Fibroblast of lung (primary cell): ENCODE measurements around the gene TMEM135.
"Not testable (repeated sequence)": the region's sequence is repeated elsewhere in the genome, so short reads cannot be mapped to it uniquely, and the experiment has no call there.

Experiments used
- EZH2 ChIP-seq: IDR thresholded peaks from 2 replicates; pipeline ENCODE4 v1.5.1; 2012; ENCODE audit warnings: low read length, control low read depth, mild to moderate bottlenecking; ENCODE audit errors: missing control alignments
- TF ChIP-seq, protein P1 (sequence below), 2 donors: IDR thresholded peaks in 1 of 2; conservative IDR thresholded peaks in 1 of 2; 1 replicate in 1 of 2; 2 replicates in 1 of 2; pipeline ENCODE4 v1.5.1; 2011 to 2012; ENCODE audit warnings: low read length in 2 of 2, control low read depth in 1 of 2, inconsistent platforms in 1 of 2, low read depth in 1 of 2, mild to moderate bottlenecking in 1 of 2

- TF ChIP-seq, protein P1, sequence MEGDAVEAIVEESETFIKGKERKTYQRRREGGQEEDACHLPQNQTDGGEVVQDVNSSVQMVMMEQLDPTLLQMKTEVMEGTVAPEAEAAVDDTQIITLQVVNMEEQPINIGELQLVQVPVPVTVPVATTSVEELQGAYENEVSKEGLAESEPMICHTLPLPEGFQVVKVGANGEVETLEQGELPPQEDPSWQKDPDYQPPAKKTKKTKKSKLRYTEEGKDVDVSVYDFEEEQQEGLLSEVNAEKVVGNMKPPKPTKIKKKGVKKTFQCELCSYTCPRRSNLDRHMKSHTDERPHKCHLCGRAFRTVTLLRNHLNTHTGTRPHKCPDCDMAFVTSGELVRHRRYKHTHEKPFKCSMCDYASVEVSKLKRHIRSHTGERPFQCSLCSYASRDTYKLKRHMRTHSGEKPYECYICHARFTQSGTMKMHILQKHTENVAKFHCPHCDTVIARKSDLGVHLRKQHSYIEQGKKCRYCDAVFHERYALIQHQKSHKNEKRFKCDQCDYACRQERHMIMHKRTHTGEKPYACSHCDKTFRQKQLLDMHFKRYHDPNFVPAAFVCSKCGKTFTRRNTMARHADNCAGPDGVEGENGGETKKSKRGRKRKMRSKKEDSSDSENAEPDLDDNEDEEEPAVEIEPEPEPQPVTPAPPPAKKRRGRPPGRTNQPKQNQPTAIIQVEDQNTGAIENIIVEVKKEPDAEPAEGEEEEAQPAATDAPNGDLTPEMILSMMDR (conservative IDR thresholded peaks at IDR 0.05 in 1 of 2, IDR thresholded peaks at IDR 0.05 in 1 of 2; ENCODE audit: low read depth in 1 of 2, low read length in 2 of 2), result not testable (repeated sequence)
- not testable (repeated sequence) for TF ChIP-seq EZH2
These were observed 68.1 kb downstream of the TMEM135 start for GRCh38 chr11:87105826-87106225.
